Activated CD8-positive, alpha-beta memory T cell treated with anti-CD3 and anti-CD28 coated beads, Interleukin-2, amount 50 U/mL, for 1 hour (primary cell): ENCODE measurements around the gene MAP4K3.
A peak's percentile ranks its signal among the peaks of the same experiment; 100 is the strongest.
"Not testable (repeated sequence)": the region's sequence is repeated elsewhere in the genome, so short reads cannot be mapped to it uniquely, and the experiment has no call there.

Source experiments
- DNase-seq: peaks from one replicate; pipeline ENCODE4 v3.0.0-alpha.2; 2020; ENCODE audit errors: extremely low read depth

Gene MAP4K3

GRCh38 chr2:39244241-39244862 is 192.7 kb downstream of the MAP4K3 start:
- DNase-seq: not testable (repeated sequence)

GRCh38 chr2:39243469-39244123 is 193.5 kb downstream of the MAP4K3 start, which contains the start of gene CDKL4:
CDKL4 (minus strand) TSS chr2:39243970.
- DNase-seq: no peak

- DNase-seq: no peak
Measured at GRCh38 chr2:39241588-39241987, 195.5 kb downstream of the MAP4K3 start.

GRCh38 chr2:39240758-39241157 is 196.3 kb downstream of the MAP4K3 start:
- DNase-seq: no peak

GRCh38 chr2:39234754-39235153 is 202.3 kb downstream of the MAP4K3 start:
- DNase-seq: no peak

GRCh38 chr2:39232141-39232540 is 204.9 kb downstream of the MAP4K3 start:
- DNase-seq: no peak

- no peak for DNase-seq
Measured at GRCh38 chr2:39228413-39229209, 208.5 kb downstream of the MAP4K3 start.

- peak; percentile 38 for DNase-seq
Measured at GRCh38 chr2:39227628-39228412, 209.3 kb downstream of the MAP4K3 start.

GRCh38 chr2:39225567-39225966 is 211.5 kb downstream of the MAP4K3 start:
- DNase-seq: no peak

GRCh38 chr2:39223909-39224308 is 213.2 kb downstream of the MAP4K3 start:
- no peak for DNase-seq

- DNase-seq: no peak
Measured at GRCh38 chr2:39221459-39221858, 215.6 kb downstream of the MAP4K3 start.

GRCh38 chr2:39220136-39220535 is 216.9 kb downstream of the MAP4K3 start:
- no peak for DNase-seq

GRCh38 chr2:39218391-39218790 is 218.7 kb downstream of the MAP4K3 start:
- no peak for DNase-seq

GRCh38 chr2:39217192-39217550 is 219.9 kb downstream of the MAP4K3 start:
- no peak for DNase-seq

GRCh38 chr2:39216346-39217191 is 220.5 kb downstream of the MAP4K3 start:
- peak; percentile 36 for DNase-seq

GRCh38 chr2:39215545-39215944 is 221.5 kb downstream of the MAP4K3 start:
- DNase-seq: no peak

GRCh38 chr2:39213015-39213414 is 224.1 kb downstream of the MAP4K3 start:
- no peak for DNase-seq

- DNase-seq: no peak
Measured at GRCh38 chr2:39210846-39211245, 226.2 kb downstream of the MAP4K3 start.

GRCh38 chr2:39203382-39203781 is 233.7 kb downstream of the MAP4K3 start:
- DNase-seq: no peak

- no peak for DNase-seq
Measured at GRCh38 chr2:39202639-39203369, 234.3 kb downstream of the MAP4K3 start.
